Gastrocnemius medialis (tissue), 4 donors: ENCODE results near the gene CALN1.

ENCODE experiments used
- POLR2A ChIP-seq, 2 donors: fragments of 450-650 bp; IDR thresholded peaks; one replicate each; pipeline ENCODE4 v1.6.1; 2017; ENCODE audit warnings: antibody characterized with exemption in 2 of 2, mild to moderate bottlenecking in 2 of 2, moderate library complexity in 2 of 2
- TF ChIP-seq, protein P1 (sequence below), 5 experiments: fragments of 450-650 bp in 3 of 5; fragments of 200-600 bp in 2 of 5; sonication (generic) in 2 of 5; IDR thresholded peaks in 4 of 5; conservative IDR thresholded peaks in 1 of 5; 1 replicate in 4 of 5; 2 replicates in 1 of 5; pipeline ENCODE4 v1.5.1; 2016 to 2019; ENCODE audit warnings: antibody characterized with exemption in 5 of 5, mild to moderate bottlenecking in 3 of 5, moderate library complexity in 3 of 5

- TF ChIP-seq, protein P1, sequence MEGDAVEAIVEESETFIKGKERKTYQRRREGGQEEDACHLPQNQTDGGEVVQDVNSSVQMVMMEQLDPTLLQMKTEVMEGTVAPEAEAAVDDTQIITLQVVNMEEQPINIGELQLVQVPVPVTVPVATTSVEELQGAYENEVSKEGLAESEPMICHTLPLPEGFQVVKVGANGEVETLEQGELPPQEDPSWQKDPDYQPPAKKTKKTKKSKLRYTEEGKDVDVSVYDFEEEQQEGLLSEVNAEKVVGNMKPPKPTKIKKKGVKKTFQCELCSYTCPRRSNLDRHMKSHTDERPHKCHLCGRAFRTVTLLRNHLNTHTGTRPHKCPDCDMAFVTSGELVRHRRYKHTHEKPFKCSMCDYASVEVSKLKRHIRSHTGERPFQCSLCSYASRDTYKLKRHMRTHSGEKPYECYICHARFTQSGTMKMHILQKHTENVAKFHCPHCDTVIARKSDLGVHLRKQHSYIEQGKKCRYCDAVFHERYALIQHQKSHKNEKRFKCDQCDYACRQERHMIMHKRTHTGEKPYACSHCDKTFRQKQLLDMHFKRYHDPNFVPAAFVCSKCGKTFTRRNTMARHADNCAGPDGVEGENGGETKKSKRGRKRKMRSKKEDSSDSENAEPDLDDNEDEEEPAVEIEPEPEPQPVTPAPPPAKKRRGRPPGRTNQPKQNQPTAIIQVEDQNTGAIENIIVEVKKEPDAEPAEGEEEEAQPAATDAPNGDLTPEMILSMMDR (IDR thresholded peaks at IDR 0.05 in 4 of 5, conservative IDR thresholded peaks at IDR 0.05 in 1 of 5): no peak
- no peak for TF ChIP-seq POLR2A (IDR thresholded peaks at IDR 0.05)
These were observed 569.4 kb downstream of the CALN1 start for GRCh38 chr7:71842786-71843185.
